ENCODE measurements around the gene CACNA1S.

DNA sequence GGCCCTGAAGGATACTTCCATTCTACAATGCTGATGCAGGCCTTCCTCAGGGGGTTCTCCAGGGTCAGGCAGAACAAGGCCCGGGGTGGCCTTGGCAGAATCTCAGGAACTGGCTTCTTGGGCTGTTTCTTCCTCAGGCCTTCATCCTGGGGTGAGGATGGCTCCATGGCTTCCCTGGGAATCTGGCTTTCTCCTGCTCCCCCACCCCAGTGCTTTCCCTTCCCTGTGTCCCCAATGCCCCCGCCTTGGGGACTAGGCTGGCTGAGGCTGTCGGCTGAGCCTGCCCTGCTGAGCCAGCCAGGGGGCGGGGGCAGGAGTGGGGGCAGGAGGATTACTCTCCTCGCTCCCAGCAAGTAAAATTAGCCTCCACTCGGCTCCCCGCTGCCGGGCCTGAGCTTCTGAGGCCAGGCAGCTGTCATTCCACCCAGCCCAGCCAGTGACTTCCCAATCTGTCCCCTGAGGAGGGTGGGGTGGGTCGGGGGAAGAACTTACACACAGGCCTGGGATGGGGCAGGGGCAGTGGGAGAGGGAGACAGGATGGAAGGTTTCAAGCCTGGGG lies at the start of gene CACNA1S:
- TF ChIP-seq, protein P1, sequence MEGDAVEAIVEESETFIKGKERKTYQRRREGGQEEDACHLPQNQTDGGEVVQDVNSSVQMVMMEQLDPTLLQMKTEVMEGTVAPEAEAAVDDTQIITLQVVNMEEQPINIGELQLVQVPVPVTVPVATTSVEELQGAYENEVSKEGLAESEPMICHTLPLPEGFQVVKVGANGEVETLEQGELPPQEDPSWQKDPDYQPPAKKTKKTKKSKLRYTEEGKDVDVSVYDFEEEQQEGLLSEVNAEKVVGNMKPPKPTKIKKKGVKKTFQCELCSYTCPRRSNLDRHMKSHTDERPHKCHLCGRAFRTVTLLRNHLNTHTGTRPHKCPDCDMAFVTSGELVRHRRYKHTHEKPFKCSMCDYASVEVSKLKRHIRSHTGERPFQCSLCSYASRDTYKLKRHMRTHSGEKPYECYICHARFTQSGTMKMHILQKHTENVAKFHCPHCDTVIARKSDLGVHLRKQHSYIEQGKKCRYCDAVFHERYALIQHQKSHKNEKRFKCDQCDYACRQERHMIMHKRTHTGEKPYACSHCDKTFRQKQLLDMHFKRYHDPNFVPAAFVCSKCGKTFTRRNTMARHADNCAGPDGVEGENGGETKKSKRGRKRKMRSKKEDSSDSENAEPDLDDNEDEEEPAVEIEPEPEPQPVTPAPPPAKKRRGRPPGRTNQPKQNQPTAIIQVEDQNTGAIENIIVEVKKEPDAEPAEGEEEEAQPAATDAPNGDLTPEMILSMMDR (IDR thresholded peaks at IDR 0.05): no peak
- no peak for TF ChIP-seq EZH2 (IDR thresholded peaks at IDR 0.05; ENCODE audit: borderline replicate concordance, insufficient read depth, low read depth, low read length, poor library complexity, severe bottlenecking)

Data from B cell (primary cell).